ENCODE data around the gene ZFPM1. TPM values are rescaled to one million over a fixed set of nuclear protein-coding genes. Genes with fewer than 3 reads are reported as not detected.

Gene ZFPM1
- total RNA-seq (2022; extraction: Qiagen RNA extraction) = 3.1 to 7.2 TPM (median 6.4 TPM) in 5 replicates

DNA sequence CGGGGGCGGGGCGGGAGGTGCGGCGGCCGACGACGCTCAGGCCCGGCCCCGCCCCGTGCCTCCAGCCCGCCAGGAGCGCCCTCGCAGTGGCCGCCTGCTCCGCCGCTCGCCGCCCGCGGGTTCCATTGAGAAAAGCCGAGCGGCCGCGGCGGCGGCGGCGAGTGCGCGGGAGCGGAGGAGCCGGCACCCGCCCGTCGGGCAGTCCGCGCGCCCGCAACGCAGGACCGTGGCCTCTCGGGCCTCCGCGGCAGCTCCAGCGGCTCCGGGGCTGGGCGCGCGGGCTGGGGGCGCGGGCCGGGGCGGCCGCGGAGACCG, at the start of gene ZFPM1:
ZFPM1 (plus strand) TSS at position 64 of the 315 bp plus-strand sequence. CDS start 359 bp downstream, outside the sequence.

GRCh38 chr16:88569985-88570690, 117.1 kb downstream of the ZFPM1 start, which contains the start of gene ZC3H18:
Gene ZC3H18 (plus strand): TSS chr16:88570403. CDS start chr16:88577124, 6,721 bp downstream.

Other genes with a start within 250 kb of the ZFPM1 start
- gene ZNF469, start 70.3 kb upstream of the ZFPM1 start, total RNA-seq (2022; extraction: Qiagen RNA extraction) = 6.2 to 7.5 TPM (median 7.0 TPM) in 5 replicates
- 45.6 to 50.5 TPM (median 49.4 TPM) in 5 replicates for gene ZC3H18, start 117.1 kb downstream of the ZFPM1 start, total RNA-seq (2022; extraction: Qiagen RNA extraction)
- gene IL17C, start 185.3 kb downstream of the ZFPM1 start, total RNA-seq (2022; extraction: Qiagen RNA extraction) = 0.06 TPM in 1 of 5 replicates, not detected in the others
- 240 to 322 TPM (median 295 TPM) in 5 replicates for gene CYBA, start 197.8 kb downstream of the ZFPM1 start, total RNA-seq (2022; extraction: Qiagen RNA extraction)
- gene MVD, start 209.8 kb downstream of the ZFPM1 start, total RNA-seq (2022; extraction: Qiagen RNA extraction) = 16.3 to 22.5 TPM (median 20.7 TPM) in 5 replicates
- gene SNAI3, start 233.2 kb downstream of the ZFPM1 start, total RNA-seq (2022; extraction: Qiagen RNA extraction) = 0.13 to 0.24 TPM (median 0.16 TPM) in 5 replicates

All from A549 treated with AZD2906 at 1 μM for 4 hours (cell line).